OCI-LY7 (cell line): ENCODE measurements around the gene CALY.

Source experiments
- EZH2phosphoT487 ChIP-seq: fragments of 200-600 bp; sonication (generic); IDR thresholded peaks from 2 replicates; pipeline ENCODE4 v1.6.1; 2018; ENCODE audit warnings: low read depth, borderline replicate concordance, mild to moderate bottlenecking, mixed run types, antibody characterized with exemption, low read length, moderate library complexity, mixed read lengths
- TF ChIP-seq, protein P1 (sequence below): fragments of 200-600 bp; sonication (generic); conservative IDR thresholded peaks from 2 replicates; pipeline ENCODE4 v1.5.1; 2014; ENCODE audit warnings: mild to moderate bottlenecking, antibody characterized with exemption, low read length, moderate library complexity, mixed read lengths

DNA sequence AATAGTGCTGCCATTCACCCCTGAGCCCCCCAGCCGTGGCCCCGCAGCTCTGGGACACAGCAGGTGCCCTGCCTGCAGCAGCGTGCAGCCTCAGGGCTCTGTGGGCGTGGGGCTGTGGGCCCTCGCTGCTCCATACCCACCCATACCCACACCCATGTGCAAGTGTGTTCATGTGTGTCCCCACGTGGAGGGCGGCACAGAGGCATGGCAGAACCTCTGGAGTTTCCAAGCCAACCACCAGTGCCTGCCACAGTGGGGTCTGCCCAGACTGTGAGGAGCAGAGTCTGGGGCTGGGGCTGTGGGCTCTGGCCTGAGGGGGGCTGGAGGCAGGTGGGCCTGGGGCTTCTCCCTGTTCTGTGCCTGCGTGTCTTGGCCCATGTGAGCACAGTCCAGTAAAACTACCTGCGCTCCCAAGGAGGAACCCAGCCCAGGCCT is 12.9 kb upstream of the CALY start:
- TF ChIP-seq, protein P1, sequence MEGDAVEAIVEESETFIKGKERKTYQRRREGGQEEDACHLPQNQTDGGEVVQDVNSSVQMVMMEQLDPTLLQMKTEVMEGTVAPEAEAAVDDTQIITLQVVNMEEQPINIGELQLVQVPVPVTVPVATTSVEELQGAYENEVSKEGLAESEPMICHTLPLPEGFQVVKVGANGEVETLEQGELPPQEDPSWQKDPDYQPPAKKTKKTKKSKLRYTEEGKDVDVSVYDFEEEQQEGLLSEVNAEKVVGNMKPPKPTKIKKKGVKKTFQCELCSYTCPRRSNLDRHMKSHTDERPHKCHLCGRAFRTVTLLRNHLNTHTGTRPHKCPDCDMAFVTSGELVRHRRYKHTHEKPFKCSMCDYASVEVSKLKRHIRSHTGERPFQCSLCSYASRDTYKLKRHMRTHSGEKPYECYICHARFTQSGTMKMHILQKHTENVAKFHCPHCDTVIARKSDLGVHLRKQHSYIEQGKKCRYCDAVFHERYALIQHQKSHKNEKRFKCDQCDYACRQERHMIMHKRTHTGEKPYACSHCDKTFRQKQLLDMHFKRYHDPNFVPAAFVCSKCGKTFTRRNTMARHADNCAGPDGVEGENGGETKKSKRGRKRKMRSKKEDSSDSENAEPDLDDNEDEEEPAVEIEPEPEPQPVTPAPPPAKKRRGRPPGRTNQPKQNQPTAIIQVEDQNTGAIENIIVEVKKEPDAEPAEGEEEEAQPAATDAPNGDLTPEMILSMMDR, result no peak
- TF ChIP-seq EZH2phosphoT487, result no peak
